Mesenchymal stem cell (in vitro differentiated cells and primary cell): ENCODE data around the gene TSPO2.
A peak's percentile ranks its signal among the peaks of the same experiment; 100 is the strongest.

ENCODE experiments used
- DNase-seq: peaks from one replicate; pipeline ENCODE4 v3.0.0-alpha.2; 2013
- H2AFZ ChIP-seq: one replicate; pipeline ENCODE4 v1.6.1; 2013; ENCODE audit warnings: low read depth, mild to moderate bottlenecking, control low read depth, inconsistent platforms, low read length, moderate library complexity
- H2AK5ac ChIP-seq: 2 replicates; pipeline ENCODE4 v1.6.1; 2013; ENCODE audit warnings: low read length, moderate library complexity, mild to moderate bottlenecking, inconsistent platforms; ENCODE audit not compliant: severe bottlenecking
- H2BK120ac ChIP-seq: one replicate; pipeline ENCODE4 v1.6.1; 2013; ENCODE audit warnings: low read depth, mild to moderate bottlenecking, inconsistent platforms, low read length, moderate library complexity
- H2BK12ac ChIP-seq, 2 experiments: one replicate each; pipeline ENCODE4 v1.6.1; 2013; ENCODE audit warnings: inconsistent platforms in 2 of 2, low read length in 2 of 2, mild to moderate bottlenecking in 2 of 2, moderate library complexity in 2 of 2, control low read depth in 1 of 2
- H2BK15ac ChIP-seq: one replicate; pipeline ENCODE4 v1.6.1; 2013; ENCODE audit warnings: mild to moderate bottlenecking, low read depth, inconsistent platforms; ENCODE audit not compliant: poor library complexity, severe bottlenecking
- H2BK5ac ChIP-seq: 2 replicates; pipeline ENCODE4 v1.6.1; 2013; ENCODE audit warnings: low read depth, mild to moderate bottlenecking, low read length, control low read depth, inconsistent platforms; ENCODE audit not compliant: poor library complexity, severe bottlenecking
- H3K14ac ChIP-seq, 2 experiments: one replicate each; pipeline ENCODE4 v1.6.1; 2013; ENCODE audit warnings: inconsistent platforms in 2 of 2, low read length in 2 of 2, control low read depth in 1 of 2, mild to moderate bottlenecking in 1 of 2, moderate library complexity in 1 of 2
- H3K18ac ChIP-seq, 2 experiments: one replicate each; pipeline ENCODE4 v1.6.1; 2013; ENCODE audit warnings: inconsistent platforms in 2 of 2, low read length in 2 of 2, control low read depth in 1 of 2, low read depth in 1 of 2, mild to moderate bottlenecking in 1 of 2
- H3K23ac ChIP-seq, 2 experiments: one replicate each; pipeline ENCODE4 v1.6.1; 2013; ENCODE audit warnings: inconsistent platforms in 2 of 2, low read length in 2 of 2, mild to moderate bottlenecking in 2 of 2, moderate library complexity in 2 of 2, control low read depth in 1 of 2
- H3K27ac ChIP-seq: 2 replicates; pipeline ENCODE4 v1.5.1; 2013; ENCODE audit warnings: mild to moderate bottlenecking, moderate library complexity, low read length, control low read depth, inconsistent platforms; ENCODE audit not compliant: poor library complexity, severe bottlenecking
- H3K27me3 ChIP-seq, 2 experiments: 2 replicates each; pipeline versions ENCODE4 v1.6.1 to v1.7.0; 2013; ENCODE audit warnings: low read length in 2 of 2, mild to moderate bottlenecking in 2 of 2, moderate library complexity in 2 of 2, control low read depth in 1 of 2, inconsistent platforms in 1 of 2; ENCODE audit not compliant: control insufficient read depth in 1 of 2, insufficient read depth in 1 of 2
- H3K36me3 ChIP-seq, 2 experiments: 2 replicates each; pipeline versions ENCODE4 v1.6.1 to v1.7.0; 2013; ENCODE audit warnings: low read length in 2 of 2, control low read depth in 1 of 2, inconsistent platforms in 1 of 2, low read depth in 1 of 2, mild to moderate bottlenecking in 1 of 2; ENCODE audit not compliant: insufficient read depth in 2 of 2, control insufficient read depth in 1 of 2
- H3K4ac ChIP-seq, 2 experiments: one replicate each; pipeline ENCODE4 v1.6.1; 2013; ENCODE audit warnings: inconsistent platforms in 2 of 2, low read length in 2 of 2, mild to moderate bottlenecking in 2 of 2, moderate library complexity in 2 of 2, control low read depth in 1 of 2, low read depth in 1 of 2
- H3K4me1 ChIP-seq: 2 replicates; pipeline ENCODE4 v1.6.1; 2013; ENCODE audit warnings: low read depth, low read length, control low read depth; ENCODE audit not compliant: control insufficient read depth, insufficient read depth
- H3K4me2 ChIP-seq: 2 replicates; pipeline ENCODE4 v1.6.1; 2013; ENCODE audit warnings: low read length, mild to moderate bottlenecking, inconsistent platforms; ENCODE audit not compliant: poor library complexity, severe bottlenecking
- H3K4me3 ChIP-seq, 2 experiments: 2 replicates each; pipeline versions ENCODE4 v1.5.1 to v1.7.0; 2013; ENCODE audit warnings: low read length in 2 of 2, mild to moderate bottlenecking in 2 of 2, control low read depth in 1 of 2, low read depth in 1 of 2; ENCODE audit not compliant: insufficient read depth in 1 of 2
- H3K79me1 ChIP-seq: replicated peaks from 2 replicates; pipeline ENCODE4 v1.6.1; 2013; ENCODE audit warnings: mild to moderate bottlenecking, control low read depth, low read length, inconsistent platforms; ENCODE audit not compliant: poor library complexity, severe bottlenecking
- H3K9ac ChIP-seq: 2 replicates; pipeline ENCODE4 v1.7.0; 2013; ENCODE audit warnings: mild to moderate bottlenecking, low read length, moderate library complexity
- H3K9me3 ChIP-seq: 2 replicates; pipeline ENCODE4 v1.7.0; 2013; ENCODE audit warnings: mild to moderate bottlenecking, low read length; ENCODE audit not compliant: control insufficient read depth
- H4K8ac ChIP-seq: one replicate; pipeline ENCODE4 v1.6.1; 2013; ENCODE audit warnings: inconsistent platforms, mild to moderate bottlenecking, low read length, moderate library complexity
- H4K91ac ChIP-seq: one replicate; pipeline ENCODE4 v1.6.1; 2013; ENCODE audit warnings: mild to moderate bottlenecking, low read length, inconsistent platforms
- WGBS: methylation state at CpG from one replicate; pipeline ENCODE4 v1.1.7; 2013; ENCODE audit warnings: mixed read lengths; 5-methylcytosine and 5-hydroxymethylcytosine counted together

The TSPO2 gene

DNA sequence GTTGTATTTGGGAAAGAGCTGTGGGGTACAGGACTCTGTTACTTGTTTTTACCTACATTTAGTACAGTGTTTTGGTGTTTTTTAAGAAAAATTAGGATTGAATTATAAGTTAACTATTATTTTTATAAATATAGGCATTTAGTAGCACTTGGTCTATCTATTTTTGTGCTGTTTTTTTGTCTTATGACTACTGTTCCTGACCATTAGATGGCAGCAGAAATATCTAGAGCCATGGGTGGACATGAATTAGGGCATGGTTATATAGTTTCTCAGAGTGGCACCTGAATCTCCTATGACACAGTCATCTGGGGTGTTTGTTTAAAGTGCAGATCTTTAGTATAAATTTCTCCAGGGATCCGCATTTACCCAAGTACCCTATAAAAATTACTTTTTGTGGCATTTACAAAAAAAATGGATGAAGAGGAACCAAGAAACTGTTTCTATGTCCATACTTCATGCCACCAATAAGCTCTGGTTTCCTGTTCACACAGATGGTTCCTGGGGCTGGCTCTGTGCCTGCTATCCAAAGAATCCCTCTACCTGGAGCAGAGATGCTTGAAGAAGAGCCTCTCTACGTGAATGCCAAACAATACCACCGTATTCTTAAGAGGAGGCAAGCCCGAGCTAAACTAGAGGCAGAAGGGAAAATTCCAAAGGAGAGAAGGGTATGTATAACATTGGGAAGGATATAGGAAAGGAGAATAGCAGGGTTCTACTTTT lies 50.3 kb downstream of the TSPO2 start:
- no peak overlapping the region for H3K4ac ChIP-seq
- H3K9ac ChIP-seq = peak overlapping the region; percentile 67
- no peak overlapping the region for H3K4me3 ChIP-seq
- no peak overlapping the region for H4K8ac ChIP-seq
- WGBS = 99% methylated on average over 3 of the region's 4 CpGs
- no peak overlapping the region for H3K23ac ChIP-seq
- H3K36me3 ChIP-seq = peaks cover 19 to 89% of the 10 kb centered on the region in 2 experiments
- peak; percentile 34 for DNase-seq
- H3K9me3 ChIP-seq = no peaks in the 10 kb centered on the region
- no peak overlapping the region for H3K27ac ChIP-seq
- H3K4me2 ChIP-seq = no peak overlapping the region
- H2BK12ac ChIP-seq = no peak overlapping the region
- no peak overlapping the region for H3K18ac ChIP-seq
- peaks cover 6% of the 10 kb centered on the region for H3K4me1 ChIP-seq
- no peak overlapping the region for H4K91ac ChIP-seq
- H2AK5ac ChIP-seq = no peak overlapping the region
- peaks cover 7% of the 10 kb centered on the region for H3K79me1 ChIP-seq
- no peak overlapping the region for H2BK120ac ChIP-seq
- H3K27me3 ChIP-seq = no peaks in the 10 kb centered on the region
- H3K14ac ChIP-seq = no peak overlapping the region
- H2BK15ac ChIP-seq = no peak overlapping the region
- no peak overlapping the region for H2AFZ ChIP-seq
- no peak overlapping the region for H2BK5ac ChIP-seq

- H4K91ac ChIP-seq = no peak overlapping the region
- DNase-seq = peak; percentile 12
- H3K4me1 ChIP-seq = peaks cover 4% of the 10 kb centered on the region
- H2BK12ac ChIP-seq = no peak overlapping the region
- no peaks in the 10 kb centered on the region for H3K9me3 ChIP-seq
- 96% methylated on average over 5 of the region's 6 CpGs for WGBS
- H2BK15ac ChIP-seq = no peak overlapping the region
- H3K9ac ChIP-seq = peak overlapping the region; percentile 67
- no peak overlapping the region for H4K8ac ChIP-seq
- no peak overlapping the region for H3K23ac ChIP-seq
- no peak overlapping the region for H2AFZ ChIP-seq
- H2BK5ac ChIP-seq = no peak overlapping the region
- H3K79me1 ChIP-seq = peaks cover 7% of the 10 kb centered on the region
- no peak overlapping the region for H3K18ac ChIP-seq
- no peak overlapping the region for H2BK120ac ChIP-seq
- no peak overlapping the region for H2AK5ac ChIP-seq
- H3K36me3 ChIP-seq = peaks cover 19 to 94% of the 10 kb centered on the region in 2 experiments
- no peaks in the 10 kb centered on the region for H3K27me3 ChIP-seq
- no peak overlapping the region for H3K14ac ChIP-seq
- no peak overlapping the region for H3K4me2 ChIP-seq
- no peak overlapping the region for H3K27ac ChIP-seq
- H3K4me3 ChIP-seq = no peak overlapping the region
- no peak overlapping the region for H3K4ac ChIP-seq
Measured at GRCh38 chr6:41093729-41094128, 51.5 kb downstream of the TSPO2 start.
